IMR-90 (cell line): Measurements from ENCODE around the gene CGNL1. TPM values are rescaled to one million over a fixed set of nuclear protein-coding genes. Genes with fewer than 3 reads are reported as not detected.

ENCODE experiments used
- ATAC-seq: fragments of 200-7000 bp; cut with Tn5 transposase; 2 replicates; pipeline ENCODE4 v1.9.1; 2020; ENCODE audit warnings: low read depth, mild to moderate bottlenecking, moderate library complexity
- BruUV-seq: library from RNA; stranded (reverse); fragments of 400-500 nt; replicated peaks from 2 replicates; lab custom pipeline; 2021; lab: Mats Ljungman, UMichigan
- CTCF ChIA-PET: fragments of 300-600 bp; formaldehyde crosslinking; extraction: SDS; loops from one replicate; lab custom pipeline; 2021; ENCODE audit warnings: antibody characterized with exemption; lab: Yijun Ruan, JAX
- POLR2A ChIA-PET: fragments of 300-600 bp; sonication (Branson Sonifier 250); formaldehyde crosslinking; loops from one replicate; lab custom pipeline; 2022; ENCODE audit warnings: antibody characterized with exemption; ENCODE audit not compliant: unreplicated experiment; lab: Charles Lee
- DNase-seq: peaks from one replicate; pipeline ENCODE4 v3.0.0; 2013
- H2AFZ ChIP-seq: replicated peaks from 2 replicates; pipeline ENCODE3; 2013; ENCODE audit warnings: low read length, mild to moderate bottlenecking; ENCODE audit not compliant: poor library complexity
- H2AK5ac ChIP-seq: 2 replicates; pipeline ENCODE4 v1.6.1; 2013; ENCODE audit warnings: low read depth, low read length, inconsistent platforms
- H2AK9ac ChIP-seq: replicated peaks from 2 replicates; pipeline ENCODE3; 2013; ENCODE audit warnings: mild to moderate bottlenecking, low read depth, low read length, moderate library complexity; ENCODE audit not compliant: poor library complexity
- H2BK120ac ChIP-seq: 2 replicates; pipeline ENCODE4 v1.6.1; 2013; ENCODE audit warnings: low read depth, low read length, inconsistent platforms
- H2BK15ac ChIP-seq: 3 replicates; pipeline ENCODE4 v1.6.1; 2013; ENCODE audit warnings: low read depth, low read length, inconsistent platforms
- H2BK20ac ChIP-seq: 2 replicates; pipeline ENCODE4 v1.6.1; 2013; ENCODE audit warnings: low read depth, mild to moderate bottlenecking, inconsistent platforms, low read length, moderate library complexity
- H2BK5ac ChIP-seq: 2 replicates; pipeline ENCODE4 v1.6.1; 2013; ENCODE audit warnings: mild to moderate bottlenecking, low read depth, low read length, inconsistent platforms; ENCODE audit not compliant: poor library complexity, severe bottlenecking
- H3K14ac ChIP-seq: replicated peaks from 2 replicates; pipeline ENCODE4 v1.6.1; 2013; ENCODE audit warnings: low read depth, low read length, inconsistent platforms
- H3K18ac ChIP-seq: 2 replicates; pipeline ENCODE4 v1.6.1; 2013; ENCODE audit warnings: low read depth, low read length, control low read depth
- H3K23ac ChIP-seq: 2 replicates; pipeline ENCODE4 v1.6.1; 2013; ENCODE audit warnings: low read depth, low read length, inconsistent platforms
- H3K27ac ChIP-seq: 2 replicates; pipeline ENCODE4 v1.5.1; 2013; ENCODE audit warnings: mild to moderate bottlenecking, control low read depth, low read length; ENCODE audit not compliant: insufficient read depth
- H3K27me3 ChIP-seq: 2 replicates; pipeline ENCODE4 v1.6.1; 2013; ENCODE audit warnings: low read length; ENCODE audit not compliant: control insufficient read depth, insufficient read depth
- H3K36me3 ChIP-seq: 2 replicates; pipeline ENCODE4 v1.6.1; 2013; ENCODE audit warnings: low read length, mixed read lengths; ENCODE audit not compliant: control insufficient read depth, insufficient read depth
- H3K4ac ChIP-seq: 2 replicates; pipeline ENCODE4 v1.6.1; 2013; ENCODE audit warnings: low read depth, low read length, inconsistent platforms
- H3K4me1 ChIP-seq: 2 replicates; pipeline ENCODE4 v1.6.1; 2013; ENCODE audit warnings: low read length, mixed read lengths; ENCODE audit not compliant: control insufficient read depth, insufficient read depth
- H3K4me2 ChIP-seq: 2 replicates; pipeline ENCODE4 v1.6.1; 2013; ENCODE audit warnings: low read depth, mild to moderate bottlenecking, control low read depth, low read length, moderate library complexity
- H3K4me3 ChIP-seq: 2 replicates; pipeline ENCODE4 v1.5.1; 2013; ENCODE audit warnings: low read depth, mild to moderate bottlenecking, control low read depth, low read length, moderate library complexity; ENCODE audit not compliant: insufficient read depth
- H3K56ac ChIP-seq: 2 replicates; pipeline ENCODE4 v1.6.1; 2013; ENCODE audit warnings: low read length, inconsistent platforms; ENCODE audit not compliant: insufficient read depth; ENCODE audit errors: extremely low read depth
- H3K79me1 ChIP-seq, 2 experiments: 2 replicates each; pipeline ENCODE4 v1.6.1; 2013; ENCODE audit warnings: low read length in 2 of 2, inconsistent platforms in 1 of 2, low read depth in 1 of 2
- H3K9ac ChIP-seq: 2 replicates; pipeline ENCODE4 v1.6.1; 2013; ENCODE audit warnings: low read depth, low read length, control low read depth
- H3K9me1 ChIP-seq: 2 replicates; pipeline ENCODE4 v1.6.1; 2013; ENCODE audit warnings: low read length, inconsistent platforms; ENCODE audit not compliant: insufficient read depth
- H3K9me3 ChIP-seq: 2 replicates; pipeline ENCODE4 v1.6.1; 2013; ENCODE audit warnings: low read length; ENCODE audit not compliant: control insufficient read depth, insufficient read depth
- H4K20me1 ChIP-seq: 2 replicates; pipeline ENCODE4 v1.6.1; 2013; ENCODE audit warnings: low read length, inconsistent platforms; ENCODE audit not compliant: insufficient read depth
- H4K5ac ChIP-seq: 2 replicates; pipeline ENCODE4 v1.6.1; 2013; ENCODE audit warnings: mild to moderate bottlenecking, low read depth, low read length, control low read depth
- H4K8ac ChIP-seq, 2 experiments: 2 replicates each; pipeline ENCODE4 v1.6.1; 2013; ENCODE audit warnings: low read depth in 2 of 2, low read length in 2 of 2, control low read depth in 1 of 2, inconsistent platforms in 1 of 2
- H4K91ac ChIP-seq: 2 replicates; pipeline ENCODE4 v1.6.1; 2013; ENCODE audit warnings: low read depth, low read length, inconsistent platforms; ENCODE audit not compliant: insufficient read depth
- BHLHE40 ChIP-seq: fragments of 150-350 bp; IDR thresholded peaks from 2 replicates; pipeline ENCODE4 v1.6.1; 2016; ENCODE audit warnings: mild to moderate bottlenecking, low read depth, low read length
- CEBPB ChIP-seq: IDR thresholded peaks from 2 replicates; pipeline ENCODE4 v1.6.1; 2012; ENCODE audit warnings: low read depth, low read length, improper control_type of control experiment
- CHD1 ChIP-seq: IDR thresholded peaks from 2 replicates; pipeline ENCODE4 v1.6.1; 2012; ENCODE audit warnings: low read depth, low read length, improper control_type of control experiment
- CTCF ChIP-seq: conservative IDR thresholded peaks from 2 replicates; pipeline ENCODE4 v1.5.1; 2012; ENCODE audit warnings: mild to moderate bottlenecking, low read depth, low read length, improper control_type of control experiment
- ELK1 ChIP-seq: fragments of 150-350 bp; IDR thresholded peaks from 2 replicates; pipeline ENCODE4 v1.6.1; 2016; ENCODE audit warnings: low read depth, mild to moderate bottlenecking, low read length, moderate library complexity, borderline replicate concordance
- FOS ChIP-seq: fragments of 150-350 bp; IDR thresholded peaks from 2 replicates; pipeline ENCODE4 v1.6.1; 2016; ENCODE audit warnings: low read depth, low read length
- MAFK ChIP-seq: IDR thresholded peaks from 2 replicates; pipeline ENCODE4 v1.6.1; 2012; ENCODE audit warnings: low read depth, low read length, improper control_type of control experiment
- MAZ ChIP-seq: IDR thresholded peaks from 2 replicates; pipeline ENCODE4 v1.6.1; 2012; ENCODE audit warnings: low read depth, mild to moderate bottlenecking, low read length, improper control_type of control experiment, moderate library complexity, borderline replicate concordance
- MXI1 ChIP-seq: IDR thresholded peaks from 2 replicates; pipeline ENCODE4 v1.6.1; 2012; ENCODE audit warnings: low read depth, mild to moderate bottlenecking, low read length, moderate library complexity, borderline replicate concordance
- NFE2L2 ChIP-seq: fragments of 150-350 bp; IDR thresholded peaks from 2 replicates; pipeline ENCODE4 v1.6.1; 2016; ENCODE audit warnings: low read depth, mild to moderate bottlenecking, low read length
- POLR2A ChIP-seq: IDR thresholded peaks from 2 replicates; pipeline ENCODE4 v1.6.1; 2012; ENCODE audit warnings: mild to moderate bottlenecking, low read depth, low read length
- RAD21 ChIP-seq: IDR thresholded peaks from 2 replicates; pipeline ENCODE4 v1.6.1; 2012; ENCODE audit warnings: low read length, improper control_type of control experiment
- RCOR1 ChIP-seq: IDR thresholded peaks from 2 replicates; pipeline ENCODE4 v1.6.1; 2012; ENCODE audit warnings: mild to moderate bottlenecking, low read length, improper control_type of control experiment; ENCODE audit not compliant: insufficient replicate concordance
- RFX5 ChIP-seq: IDR thresholded peaks from 2 replicates; pipeline ENCODE4 v1.8.0; 2012; ENCODE audit warnings: low read depth, mild to moderate bottlenecking, low read length, moderate library complexity
- SMC3 ChIP-seq: fragments of 150-350 bp; IDR thresholded peaks from 2 replicates; pipeline ENCODE4 v1.6.1; 2016; ENCODE audit warnings: low read depth, mild to moderate bottlenecking, antibody characterized with exemption, low read length, moderate library complexity
- USF2 ChIP-seq: fragments of 150-350 bp; IDR thresholded peaks from 2 replicates; pipeline ENCODE4 v1.6.1; 2017; ENCODE audit warnings: mild to moderate bottlenecking, antibody characterized with exemption, low read length, low read depth
- WGBS, 2 experiments: methylation state at CpG; one replicate each; pipeline versions ENCODE4 v1.1.5 to v1.1.7; 2013; ENCODE audit warnings: missing lambda C conversion rate in 2 of 2; ENCODE audit not compliant: insufficient read length in 1 of 2; ENCODE audit errors: extremely low coverage in 2 of 2; 5-methylcytosine and 5-hydroxymethylcytosine counted together
- dilution Hi-C: fragments of 300-500 bp; cut with HindIII; formaldehyde crosslinking; loops from one replicate; pipeline ENCODE4 v1.14.3; 2018; ENCODE audit warnings: low sequenced_read_pairs; ENCODE audit not compliant: unreplicated experiment
- in situ Hi-C: fragments of 300-500 bp; cut with MboI; formaldehyde crosslinking; loops from 3 replicates; pipeline ENCODE4 v1.14.3; 2019; ENCODE audit warnings: low sequenced_read_pairs, inconsistent platforms, mixed read lengths
- intact Hi-C: fragments of 100-400 bp; cut with micrococcal nuclease; formaldehyde crosslinking; loops from 2 replicates; pipeline ENCODE4 v1.10.0; 2022
- polyA plus RNA-seq, 3 experiments: library from polyadenylated mRNA; depleted of rRNA; stranded (reverse); fragments of >200 nt; gene quantifications; 2 replicates each; pipeline ENCODE4 v1.2.3, GENCODE V29; 2012; ENCODE audit warnings: low replicate concordance in 1 of 3
- total RNA-seq: library from RNA; depleted of rRNA; stranded (reverse); fragments of >200 nt; gene quantifications from 2 replicates; pipeline ENCODE4 v1.2.3, GENCODE V29; 2012

Gene CGNL1
- total and polyA plus RNA-seq, 2 of the 4 experiments (the other 2 are of a cell fraction): 0.07 to 0.18 TPM

- no peak overlapping the region for H3K27ac ChIP-seq
- no peak overlapping the region for H3K56ac ChIP-seq
- no peaks in the 10 kb centered on the region for H3K9me1 ChIP-seq
- no peak overlapping the region for H2AK9ac ChIP-seq
- no peak overlapping the region for H3K4me3 ChIP-seq
- no peak overlapping the region for H3K4ac ChIP-seq
- H2BK5ac ChIP-seq: no peak overlapping the region
- ChIA-PET POLR2A (no interaction called here), CTCF (no interaction called here)
- no peaks in the 10 kb centered on the region for H4K20me1 ChIP-seq
- H2BK20ac ChIP-seq: no peak overlapping the region
- H3K14ac ChIP-seq: no peak overlapping the region
- H3K18ac ChIP-seq: no peak overlapping the region
- no peak overlapping the region for H3K9ac ChIP-seq
- in situ Hi-C loops (no loop called here), intact Hi-C loops (no loop called here), dilution Hi-C loops (no loop called here)
- no peaks in the 10 kb centered on the region for H3K36me3 ChIP-seq
- no peak overlapping the region for H4K91ac ChIP-seq
- no peak overlapping the region for H4K8ac ChIP-seq
- no peaks in the 10 kb centered on the region for H3K9me3 ChIP-seq
- no peak overlapping the region for H2AFZ ChIP-seq
- H3K79me1 ChIP-seq: no peaks in the 10 kb centered on the region
- H3K4me1 ChIP-seq: no peaks in the 10 kb centered on the region
- WGBS, 2 experiments: no CpG with 5 or more reads among the region's 2 CpGs
- no peak overlapping the region for H2BK15ac ChIP-seq
- H2AK5ac ChIP-seq: no peak overlapping the region
- BruUV-seq: no TSS peak
- TF ChIP-seq NFE2L2 (no peak), ELK1 (no peak), RCOR1 (no peak), RFX5 (no peak), MAZ (no peak), POLR2A (no peak), MAFK (no peak), SMC3 (no peak), RAD21 (no peak), CHD1 (no peak), CTCF (no peak), CEBPB (no peak), BHLHE40 (no peak), FOS (no peak), USF2 (no peak), MXI1 (no peak)
- ATAC-seq (no peak), DNase-seq (no peak)
- H4K5ac ChIP-seq: no peak overlapping the region
- no peak overlapping the region for H2BK120ac ChIP-seq
- H3K4me2 ChIP-seq: no peak overlapping the region
- H3K27me3 ChIP-seq: peaks cover 9% of the 10 kb centered on the region
- H3K23ac ChIP-seq: no peak overlapping the region
Observed at GRCh38 chr15:57570340-57570739, 194.0 kb downstream of the CGNL1 start.
